Gastroesophageal sphincter (tissue), 3 donors: ENCODE measurements around the gene PCDH15.

ENCODE experiments used
- EP300 ChIP-seq: sonication (generic); formaldehyde crosslinking; IDR thresholded peaks from one replicate; pipeline ENCODE4 v1.6.1; 2017; ENCODE audit warnings: antibody characterized with exemption, mild to moderate bottlenecking
- POLR2A ChIP-seq, 2 donors: fragments of 450-650 bp; IDR thresholded peaks; one replicate each; pipeline ENCODE4 v1.6.1; 2017; ENCODE audit warnings: antibody characterized with exemption in 2 of 2, mild to moderate bottlenecking in 2 of 2, moderate library complexity in 1 of 2
- TF ChIP-seq, protein P1 (sequence below), 4 experiments: fragments of 200-600 bp in 2 of 4; fragments of 450-650 bp in 2 of 4; sonication (generic) in 1 of 4; IDR thresholded peaks; one replicate each; pipeline ENCODE4 v1.5.1; 2017 to 2019; ENCODE audit warnings: antibody characterized with exemption in 4 of 4, mild to moderate bottlenecking in 2 of 4, moderate library complexity in 2 of 4

DNA sequence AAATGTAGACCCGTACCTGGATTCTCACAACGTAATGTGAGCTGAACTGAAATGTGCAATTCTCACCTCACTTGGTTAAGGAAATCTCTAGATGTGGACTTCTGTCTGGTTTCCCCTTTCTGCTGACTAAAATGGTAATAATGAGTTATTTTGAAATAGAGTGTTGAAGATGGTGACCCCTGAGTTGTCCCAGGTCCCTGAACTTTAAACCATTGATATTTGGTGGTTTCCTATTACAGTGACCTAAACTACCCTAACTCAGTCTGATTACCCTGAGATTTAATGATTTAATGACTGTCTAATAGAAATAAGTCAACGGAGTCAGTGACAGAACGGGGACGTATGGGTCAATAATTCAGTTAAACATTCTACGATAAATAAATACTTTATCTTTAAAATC lies 845.9 kb downstream of the PCDH15 start:
- TF ChIP-seq, protein P1, sequence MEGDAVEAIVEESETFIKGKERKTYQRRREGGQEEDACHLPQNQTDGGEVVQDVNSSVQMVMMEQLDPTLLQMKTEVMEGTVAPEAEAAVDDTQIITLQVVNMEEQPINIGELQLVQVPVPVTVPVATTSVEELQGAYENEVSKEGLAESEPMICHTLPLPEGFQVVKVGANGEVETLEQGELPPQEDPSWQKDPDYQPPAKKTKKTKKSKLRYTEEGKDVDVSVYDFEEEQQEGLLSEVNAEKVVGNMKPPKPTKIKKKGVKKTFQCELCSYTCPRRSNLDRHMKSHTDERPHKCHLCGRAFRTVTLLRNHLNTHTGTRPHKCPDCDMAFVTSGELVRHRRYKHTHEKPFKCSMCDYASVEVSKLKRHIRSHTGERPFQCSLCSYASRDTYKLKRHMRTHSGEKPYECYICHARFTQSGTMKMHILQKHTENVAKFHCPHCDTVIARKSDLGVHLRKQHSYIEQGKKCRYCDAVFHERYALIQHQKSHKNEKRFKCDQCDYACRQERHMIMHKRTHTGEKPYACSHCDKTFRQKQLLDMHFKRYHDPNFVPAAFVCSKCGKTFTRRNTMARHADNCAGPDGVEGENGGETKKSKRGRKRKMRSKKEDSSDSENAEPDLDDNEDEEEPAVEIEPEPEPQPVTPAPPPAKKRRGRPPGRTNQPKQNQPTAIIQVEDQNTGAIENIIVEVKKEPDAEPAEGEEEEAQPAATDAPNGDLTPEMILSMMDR (IDR thresholded peaks at IDR 0.05) = no peak
- no peak for TF ChIP-seq POLR2A (IDR thresholded peaks at IDR 0.05)
- no peak for TF ChIP-seq EP300
